ENCODE data around the gene RORC. TPM values are rescaled to one million over a fixed set of nuclear protein-coding genes. Genes with fewer than 3 reads are reported as not detected.

The RORC gene
- polyA plus RNA-seq, 1 donor (not counting 4 experiments of a cell fraction or from before 2014, with no cell fraction given): 0.12 TPM

DNA sequence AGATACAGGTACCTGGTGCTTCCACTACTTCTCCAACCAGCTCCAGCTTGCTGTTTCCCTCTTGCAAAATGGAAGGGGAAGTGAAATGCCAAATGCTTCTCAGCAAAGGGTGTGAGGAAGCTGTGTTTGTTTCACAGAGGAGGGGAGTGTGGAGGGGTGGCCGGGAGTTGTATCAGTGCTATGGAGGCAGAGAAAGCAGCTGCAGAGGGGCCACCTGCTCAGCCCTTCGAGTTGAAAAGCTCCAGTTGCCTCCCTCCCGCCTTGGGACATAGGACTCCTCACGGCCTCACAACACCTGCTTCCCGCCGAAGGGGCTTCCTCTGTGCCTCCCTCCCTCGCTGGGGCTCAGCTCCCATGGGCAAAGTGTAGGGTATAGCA is 14.3 kb downstream of the RORC start:
- no peaks in the 10 kb centered on the region for H4K20me1 ChIP-seq (ENCODE audit: control insufficient read depth, extremely low read depth, insufficient read depth, low read length)
- no peaks in the 10 kb centered on the region for H3K9me3 ChIP-seq (ENCODE audit: control insufficient read depth, low read depth, low read length)
- peaks cover 4% of the 10 kb centered on the region for H3K27me3 ChIP-seq (ENCODE audit: control insufficient read depth, extremely low read depth, insufficient read depth, low read length)
- no peaks in the 10 kb centered on the region for H3K79me2 ChIP-seq (ENCODE audit: control insufficient read depth, insufficient read depth, low read length)
- H3K36me3 ChIP-seq (ENCODE audit: control insufficient read depth in 2 of 2, extremely low read depth in 1 of 2, insufficient read depth in 2 of 2, low read length in 2 of 2): no peaks in the 10 kb centered on the region
- H3K9me1 ChIP-seq (ENCODE audit: control insufficient read depth, extremely low read depth, insufficient read depth, low read length): no peaks in the 10 kb centered on the region
- no peak overlapping the region for H3K4me3 ChIP-seq (ENCODE audit: control insufficient read depth in 2 of 3, extremely low read depth in 1 of 3, insufficient read depth in 2 of 3, low read depth in 1 of 3, low read length in 3 of 3)
- H3K4me2 ChIP-seq (ENCODE audit: control insufficient read depth, extremely low read depth, insufficient read depth, low read depth, low read length): no peak overlapping the region
- no peak for TF ChIP-seq EZH2 (IDR thresholded peaks at IDR 0.05; ENCODE audit: low read length)
- no peak for TF ChIP-seq CTCF (optimal IDR thresholded peaks at IDR 0.05 in 1 of 3, IDR thresholded peaks at IDR 0.05 in 1 of 3, conservative IDR thresholded peaks at IDR 0.05 in 1 of 3; ENCODE audit: extremely low read depth in 1 of 3, insufficient read depth in 2 of 3, low read length in 3 of 3)
- dilution Hi-C loops (cut with MboI; ENCODE audit: extremely low pct_ligation_motif_present, low sequenced_read_pairs): no loop called here
- H3K4me1 ChIP-seq (ENCODE audit: control insufficient read depth, extremely low read depth, insufficient read depth, low read length): peaks cover 17% of the 10 kb centered on the region
- FAIRE-seq (no peak), DNase-seq (ENCODE audit: low read depth, low spot score) (no peak)
- no peak overlapping the region for H3K9ac ChIP-seq (ENCODE audit: control insufficient read depth, extremely low read depth, insufficient read depth, low read length)
- H2AFZ ChIP-seq (ENCODE audit: control insufficient read depth, low read length): no peak overlapping the region
- H3K27ac ChIP-seq (ENCODE audit: control insufficient read depth, insufficient read depth, low read length): no peak overlapping the region

DNA sequence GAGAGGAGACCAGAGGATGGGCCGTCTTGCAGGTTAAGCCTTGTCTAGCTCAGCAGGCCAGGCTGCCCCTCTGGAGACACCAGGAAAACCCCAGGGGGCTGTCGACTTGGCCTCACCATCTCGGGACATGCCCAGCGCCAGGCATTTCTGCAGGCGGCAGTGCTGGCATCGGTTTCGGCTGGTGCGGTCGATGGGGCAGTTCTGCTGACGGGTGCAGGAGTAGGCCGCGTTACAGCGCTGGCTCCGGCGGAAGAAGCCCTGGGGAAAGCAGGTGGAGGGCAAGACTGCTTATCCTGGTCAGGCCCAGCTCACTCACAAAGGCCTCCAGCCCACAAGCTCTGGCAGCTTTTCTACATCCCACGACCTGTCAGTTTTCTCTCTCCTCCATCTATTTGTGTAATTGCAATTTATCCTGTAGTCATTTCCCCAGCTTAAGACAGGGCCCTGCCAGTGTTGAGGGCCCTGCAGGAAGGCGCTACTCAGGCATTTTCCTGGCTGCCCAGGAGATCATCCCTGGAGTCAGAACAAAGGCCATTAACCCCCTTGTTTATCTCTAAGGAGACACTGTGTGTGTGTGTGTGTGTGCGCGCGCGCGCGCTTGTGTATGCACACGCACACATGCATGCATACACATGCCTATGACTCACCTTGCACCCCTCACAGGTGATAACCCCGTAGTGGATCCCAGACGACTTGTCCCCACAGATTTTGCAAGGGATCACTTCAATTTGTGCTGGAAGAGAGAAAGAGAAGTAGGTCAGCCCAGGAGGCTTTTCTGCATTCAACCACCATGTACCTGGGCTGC is 14.9 kb downstream of the RORC start:
- H3K27me3 ChIP-seq (ENCODE audit: control insufficient read depth, extremely low read depth, insufficient read depth, low read length): peaks cover 4% of the 10 kb centered on the region
- DNase-seq (ENCODE audit: low read depth, low spot score) (no peak), FAIRE-seq (no peak)

More for the DNA sequence above, 14.9 kb downstream of the RORC start:
- dilution Hi-C loops (cut with MboI; ENCODE audit: extremely low pct_ligation_motif_present, low sequenced_read_pairs): no loop called here
- H3K9me3 ChIP-seq (ENCODE audit: control insufficient read depth, low read depth, low read length): no peaks in the 10 kb centered on the region
- TF ChIP-seq EZH2 (IDR thresholded peaks at IDR 0.05; ENCODE audit: low read length): no peak
- TF ChIP-seq CTCF (optimal IDR thresholded peaks at IDR 0.05 in 1 of 3, IDR thresholded peaks at IDR 0.05 in 1 of 3, conservative IDR thresholded peaks at IDR 0.05 in 1 of 3; ENCODE audit: extremely low read depth in 1 of 3, insufficient read depth in 2 of 3, low read length in 3 of 3): no peak
- H3K36me3 ChIP-seq (ENCODE audit: control insufficient read depth in 2 of 2, extremely low read depth in 1 of 2, insufficient read depth in 2 of 2, low read length in 2 of 2): no peaks in the 10 kb centered on the region
- H3K79me2 ChIP-seq (ENCODE audit: control insufficient read depth, insufficient read depth, low read length): no peaks in the 10 kb centered on the region
- peaks cover 17% of the 10 kb centered on the region for H3K4me1 ChIP-seq (ENCODE audit: control insufficient read depth, extremely low read depth, insufficient read depth, low read length)
- H3K4me3 ChIP-seq (ENCODE audit: control insufficient read depth in 2 of 3, extremely low read depth in 1 of 3, insufficient read depth in 2 of 3, low read depth in 1 of 3, low read length in 3 of 3): no peak overlapping the region
- H3K4me2 ChIP-seq (ENCODE audit: control insufficient read depth, extremely low read depth, insufficient read depth, low read depth, low read length): no peak overlapping the region
- H2AFZ ChIP-seq (ENCODE audit: control insufficient read depth, low read length): no peak overlapping the region
- H3K9me1 ChIP-seq (ENCODE audit: control insufficient read depth, extremely low read depth, insufficient read depth, low read length): no peaks in the 10 kb centered on the region
- H3K9ac ChIP-seq (ENCODE audit: control insufficient read depth, extremely low read depth, insufficient read depth, low read length): no peak overlapping the region
- H3K27ac ChIP-seq (ENCODE audit: control insufficient read depth, insufficient read depth, low read length): no peak overlapping the region
- H4K20me1 ChIP-seq (ENCODE audit: control insufficient read depth, extremely low read depth, insufficient read depth, low read length): no peaks in the 10 kb centered on the region

Measured in keratinocyte (primary cell).